ENCODE results near the gene GOT1. TPM values are rescaled to one million over a fixed set of nuclear protein-coding genes. Genes with fewer than 3 reads are reported as not detected.

The GOT1 gene
- 27.4 and 32.6 TPM in 2 replicates for total RNA-seq (2014; rRNA removed)
- Bru-seq, nascent RNA, result percentile 80 among the genes with signal in this experiment
- percentile 71 among the genes with signal in this experiment for BruChase-seq, experiment 1, labeled RNA remaining after a 6-hour chase
- percentile 69 among the genes with signal in this experiment for BruChase-seq, experiment 2, labeled RNA remaining after a 2-hour chase
- long read RNA-seq, transcript GOT1-201 (9 exons, 2,923 nt), result major isoform, 64 of 82 reads
- long read RNA-seq, partial matches to known transcripts, result 3 of 82 reads
- long read RNA-seq, other reads (novel, unspliced or antisense), result 14 of 82 reads

GRCh38 chr10:99430451-99431189 lies at the start of gene GOT1:
GOT1 (minus strand) TSS chr10:99430624; CDS start chr10:99430565, 59 bp downstream.
- Histone ChIP-seq H3K36me3 (ENCODE audit: low read depth, low read length) (no peaks in the 10 kb centered on the region), H3K9ac (ENCODE audit: low read length) (peak within 1 kb of the TSS; percentile 83), H3K9me3 (ENCODE audit: low read length) (no peaks in the 10 kb centered on the region), H3K4me1 (ENCODE audit: insufficient read depth, low read length) (peaks cover 6% of the 10 kb centered on the region), H3K9me2 (replicated peaks; ENCODE audit: low read length) (no peaks in the 10 kb centered on the region), H3F3A (ENCODE audit: low read length, unreplicated experiment) (no peaks in the 10 kb centered on the region), H4K20me1 (ENCODE audit: low read length) (no peaks in the 10 kb centered on the region; the same call in 1 of the 2 replicates), H3K4me2 (ENCODE audit: low read length) (peak within 1 kb of the TSS; percentile 96), H3K27me3 (ENCODE audit: low read length) (no peaks in the 10 kb centered on the region), H3K4me3 (ENCODE audit: low read length) (peak within 1 kb of the TSS; percentile 98), H2AFZ (ENCODE audit: low read length) (peak within 1 kb of the TSS; percentile 86), H3K79me2 (ENCODE audit: low read length) (peaks cover 61% of the 10 kb centered on the region), H3K27ac (ENCODE audit: low read length) (peak within 1 kb of the TSS; percentile 66)
- intact Hi-C loops (cut with micrococcal nuclease), result loop anchor here (1.0 to 10.0 kb wide), 2 partner anchors 35 to 254 kb away; no protein-coding TSS in a partner anchor
- POLR2A ChIA-PET (ENCODE audit: unreplicated experiment), result interaction anchor here (0.7 kb wide), 1 partner anchor 91 kb away, joined by 3 read pairs; no protein-coding TSS in a partner anchor
- ATAC-seq (peak; percentile 96), DNase-seq (peak; percentile 98)
- no peak for TF ChIP-seq EZH2phosphoT487 (IDR thresholded peaks at IDR 0.05; ENCODE audit: borderline replicate concordance, low read length)
- no peak for TF ChIP-seq CTCF (conservative IDR thresholded peaks at IDR 0.05; ENCODE audit: low read depth, low read length)
- no peak for TF ChIP-seq EZH2 (IDR thresholded peaks at IDR 0.05; ENCODE audit: low read length, unreplicated experiment)
- BruUV-seq (replicated peaks), result no TSS peak
- CTCF ChIA-PET, result interaction anchor here (0.7 kb wide), 1 partner anchor 105 kb away, joined by 4 read pairs; no protein-coding TSS in a partner anchor

GRCh38 chr10:99470327-99470726 lies 39.9 kb upstream of the GOT1 start:
- POLR2A ChIA-PET (ENCODE audit: unreplicated experiment), result no interaction called here
- peaks cover 38% of the 10 kb centered on the region for H3K27me3 ChIP-seq (ENCODE audit: low read length)
- no TSS peak for BruUV-seq (replicated peaks)
- intact Hi-C loops (cut with micrococcal nuclease), result no loop called here
- no peaks in the 10 kb centered on the region for H3K9me2 ChIP-seq (replicated peaks; ENCODE audit: low read length)
- no peak for ATAC-seq
- no peaks in the 10 kb centered on the region for H3F3A ChIP-seq (ENCODE audit: low read length, unreplicated experiment)
- H3K4me1 ChIP-seq (ENCODE audit: insufficient read depth, low read length), result no peaks in the 10 kb centered on the region
- no peak for DNase-seq
- TF ChIP-seq CTCF (conservative IDR thresholded peaks at IDR 0.05; ENCODE audit: low read depth, low read length) (no peak), EZH2phosphoT487 (IDR thresholded peaks at IDR 0.05; ENCODE audit: borderline replicate concordance, low read length) (no peak), EZH2 (IDR thresholded peaks at IDR 0.05; ENCODE audit: low read length, unreplicated experiment) (no peak)
- no peak overlapping the region for H3K9ac ChIP-seq (ENCODE audit: low read length)
- H3K4me2 ChIP-seq (ENCODE audit: low read length), result no peak overlapping the region
- no peaks in the 10 kb centered on the region for H3K36me3 ChIP-seq (ENCODE audit: low read depth, low read length)
- no peaks in the 10 kb centered on the region for H4K20me1 ChIP-seq (ENCODE audit: low read length)
- no peak overlapping the region for H2AFZ ChIP-seq (ENCODE audit: low read length)
- H3K9me3 ChIP-seq (ENCODE audit: low read length), result no peaks in the 10 kb centered on the region
- no peak overlapping the region for H3K27ac ChIP-seq (ENCODE audit: low read length)
- no peaks in the 10 kb centered on the region for H3K79me2 ChIP-seq (ENCODE audit: low read length)
- H3K4me3 ChIP-seq (ENCODE audit: low read length), result no peak overlapping the region
- CTCF ChIA-PET, result no interaction called here
